ENCODE results near the gene PHF21B. TPM values are rescaled to one million over a fixed set of nuclear protein-coding genes. Genes with fewer than 3 reads are reported as not detected.

PHF21B gene
- total RNA-seq, 1 donor from 2014 or later: 0.07 TPM

DNA sequence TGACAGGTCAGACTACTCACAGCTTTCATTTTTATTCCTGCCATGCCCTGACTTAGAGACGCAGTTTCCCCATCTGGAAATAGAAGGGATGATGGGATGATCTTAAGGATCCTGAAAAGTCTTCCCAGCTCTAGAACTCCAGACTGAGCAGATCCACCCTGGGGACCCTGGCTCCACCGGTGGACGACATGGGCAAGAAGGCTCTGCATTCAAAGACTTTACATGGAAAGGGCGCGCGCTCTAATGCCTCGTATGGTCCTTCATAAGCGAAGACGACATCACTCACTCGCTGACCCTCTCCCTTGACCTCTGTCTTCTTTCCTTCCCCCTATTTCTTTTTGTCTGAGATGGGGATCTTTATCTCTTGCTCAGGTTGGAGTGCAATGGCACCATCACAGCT lies 24.4 kb upstream of the PHF21B start:
- intact Hi-C loops (cut with micrococcal nuclease): no loop called here
- H3K4me1 Mint-ChIP-seq: no peaks in the 10 kb centered on the region
- no peaks in the 10 kb centered on the region for H3K27me3 Mint-ChIP-seq
- no peak overlapping the region for H3K27ac Mint-ChIP-seq
- H3K36me3 Mint-ChIP-seq (ENCODE audit: low read depth): no peaks in the 10 kb centered on the region
- H3K4me3 Mint-ChIP-seq: no peak overlapping the region
- DNase-seq: no peak
- H3K9me3 Mint-ChIP-seq: peaks cover 9% of the 10 kb centered on the region

DNA sequence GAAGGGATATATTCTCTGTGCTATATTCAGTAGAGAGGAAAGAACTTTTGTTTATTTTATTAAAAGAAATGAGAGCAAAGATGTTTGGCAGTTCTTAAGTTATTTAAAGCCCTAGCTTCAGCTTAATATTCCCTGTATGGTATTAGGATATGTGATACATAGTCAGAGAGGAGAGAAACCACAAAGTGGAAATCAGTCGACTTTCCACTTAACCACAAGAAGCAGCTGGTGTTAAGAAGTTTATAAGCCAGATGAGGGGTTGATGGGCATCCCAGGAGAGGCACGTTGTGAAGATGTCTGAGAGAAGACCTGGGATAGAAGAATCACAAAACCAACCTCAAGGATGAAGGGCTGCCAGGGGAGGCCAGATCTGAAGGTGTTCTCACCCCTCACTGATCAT lies 23.3 kb upstream of the PHF21B start:
- Mint-ChIP-seq H3K9me3 (peaks cover 9% of the 10 kb centered on the region), H3K4me3 (no peak overlapping the region), H3K27me3 (no peaks in the 10 kb centered on the region), H3K36me3 (ENCODE audit: low read depth) (no peaks in the 10 kb centered on the region), H3K27ac (no peak overlapping the region), H3K4me1 (no peaks in the 10 kb centered on the region)
- intact Hi-C loops (cut with micrococcal nuclease): no loop called here
- no peak for DNase-seq

DNA sequence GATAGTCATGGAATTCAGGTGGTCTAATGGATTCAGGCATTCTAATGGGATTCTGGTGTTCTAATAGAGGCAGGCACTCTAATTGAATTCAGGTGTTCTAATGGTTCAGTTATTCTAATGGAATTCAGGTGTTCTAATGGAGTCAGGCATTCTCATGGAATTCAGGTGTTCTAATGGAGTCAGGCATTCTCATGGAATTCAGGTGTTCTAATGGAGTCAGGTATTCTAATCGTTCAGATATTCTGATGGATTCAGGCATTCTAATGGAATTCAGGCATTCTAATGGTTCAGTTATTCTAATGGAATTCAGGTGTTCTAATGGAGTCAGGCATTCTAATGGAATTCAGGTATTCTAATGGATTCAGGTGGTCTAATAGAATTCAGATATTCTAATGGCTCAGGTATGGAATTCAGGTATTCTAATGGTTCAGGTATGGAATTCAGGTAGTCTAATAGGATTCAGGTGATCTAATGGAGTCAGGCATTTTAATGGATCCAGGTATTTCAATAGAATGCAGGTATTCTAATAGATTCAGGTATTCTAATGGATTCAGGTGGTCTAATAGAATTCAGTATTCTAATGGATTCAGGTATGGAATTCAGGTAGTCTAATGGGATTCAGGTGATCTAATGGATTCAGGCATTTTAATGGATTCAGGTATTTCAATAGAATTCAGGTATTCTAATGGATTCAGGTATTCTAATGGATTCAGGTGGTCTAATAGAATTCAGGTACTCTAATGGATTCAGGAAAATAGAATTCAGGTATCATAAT lies 22.0 kb upstream of the PHF21B start:
- H3K9me3 Mint-ChIP-seq: no peaks in the 10 kb centered on the region
- H3K4me3 Mint-ChIP-seq: no peak overlapping the region
- intact Hi-C loops (cut with micrococcal nuclease): no loop called here
- H3K27ac Mint-ChIP-seq: no peak overlapping the region
- no peak for DNase-seq
- no peaks in the 10 kb centered on the region for H3K36me3 Mint-ChIP-seq (ENCODE audit: low read depth)
- no peaks in the 10 kb centered on the region for H3K4me1 Mint-ChIP-seq
- H3K27me3 Mint-ChIP-seq: no peaks in the 10 kb centered on the region

DNA sequence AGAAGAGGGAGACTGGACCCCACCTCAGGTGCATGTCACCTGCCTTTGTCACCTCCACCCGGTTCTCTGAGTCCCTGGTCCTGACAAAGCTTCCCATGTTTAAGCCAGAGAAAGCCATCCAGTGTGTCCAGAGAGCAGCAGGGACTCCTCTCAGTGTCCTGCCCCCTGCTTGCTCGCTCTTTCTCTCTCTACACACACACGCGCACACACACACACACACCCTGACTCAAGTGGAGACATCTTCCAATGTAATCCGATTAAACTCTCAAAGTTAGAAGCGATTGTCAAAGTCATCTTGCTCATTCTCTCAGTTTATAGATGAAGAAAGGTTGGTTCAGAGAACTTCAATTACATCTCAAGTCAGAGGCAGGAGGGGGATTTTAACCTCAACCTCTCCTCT lies 19.7 kb upstream of the PHF21B start:
- no peak for DNase-seq
- H3K27me3 Mint-ChIP-seq: peaks cover 2% of the 10 kb centered on the region
- H3K4me3 Mint-ChIP-seq: no peak overlapping the region
- no peaks in the 10 kb centered on the region for H3K4me1 Mint-ChIP-seq
- intact Hi-C loops (cut with micrococcal nuclease): no loop called here
- no peaks in the 10 kb centered on the region for H3K36me3 Mint-ChIP-seq (ENCODE audit: low read depth)
- no peak overlapping the region for H3K27ac Mint-ChIP-seq
- H3K9me3 Mint-ChIP-seq: no peaks in the 10 kb centered on the region

DNA sequence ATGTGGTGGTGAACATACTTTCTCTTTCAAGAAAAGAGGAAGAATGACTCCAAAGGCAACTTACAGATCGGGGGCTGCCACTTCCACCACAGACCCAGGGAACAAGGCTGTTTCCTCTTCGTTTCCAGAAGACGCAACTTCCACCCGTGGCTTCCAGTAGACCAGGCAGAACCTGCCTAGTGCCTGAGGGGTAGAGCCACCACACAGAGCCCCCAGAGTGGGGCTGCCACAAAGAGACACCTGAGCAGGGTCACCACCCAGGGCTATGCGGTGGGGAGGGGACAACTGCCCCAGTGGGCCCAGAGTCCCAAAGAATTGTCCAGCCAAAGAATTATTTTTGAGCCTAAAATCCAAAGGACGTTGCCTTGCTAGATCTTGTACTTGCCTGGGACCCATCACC lies 16.7 kb upstream of the PHF21B start:
- no peak overlapping the region for H3K27ac Mint-ChIP-seq
- H3K36me3 Mint-ChIP-seq (ENCODE audit: low read depth): no peaks in the 10 kb centered on the region
- no peak for DNase-seq
- H3K4me1 Mint-ChIP-seq: no peaks in the 10 kb centered on the region
- intact Hi-C loops (cut with micrococcal nuclease): no loop called here
- no peaks in the 10 kb centered on the region for H3K9me3 Mint-ChIP-seq
- no peak overlapping the region for H3K4me3 Mint-ChIP-seq
- H3K27me3 Mint-ChIP-seq: peaks cover 16% of the 10 kb centered on the region

DNA sequence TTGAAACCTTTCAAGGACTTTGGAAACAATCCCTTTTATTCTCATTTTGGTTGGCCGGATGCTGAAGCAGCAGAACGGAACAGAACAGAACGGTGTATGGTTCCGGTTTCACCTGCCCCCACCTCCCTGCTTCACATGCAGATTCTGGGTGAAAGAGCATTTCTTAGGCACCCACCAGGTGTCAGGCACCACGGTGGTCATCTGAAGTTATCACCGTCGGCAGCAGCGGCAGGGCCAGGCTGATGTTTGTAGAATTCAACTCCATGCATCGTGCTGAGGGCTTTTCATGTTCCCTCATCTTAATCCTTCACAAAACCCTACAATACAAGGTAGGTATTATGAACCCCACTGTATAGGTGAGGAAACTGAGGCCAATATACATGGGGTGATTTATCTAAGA lies 13.6 kb upstream of the PHF21B start:
- intact Hi-C loops (cut with micrococcal nuclease): no loop called here

DNA sequence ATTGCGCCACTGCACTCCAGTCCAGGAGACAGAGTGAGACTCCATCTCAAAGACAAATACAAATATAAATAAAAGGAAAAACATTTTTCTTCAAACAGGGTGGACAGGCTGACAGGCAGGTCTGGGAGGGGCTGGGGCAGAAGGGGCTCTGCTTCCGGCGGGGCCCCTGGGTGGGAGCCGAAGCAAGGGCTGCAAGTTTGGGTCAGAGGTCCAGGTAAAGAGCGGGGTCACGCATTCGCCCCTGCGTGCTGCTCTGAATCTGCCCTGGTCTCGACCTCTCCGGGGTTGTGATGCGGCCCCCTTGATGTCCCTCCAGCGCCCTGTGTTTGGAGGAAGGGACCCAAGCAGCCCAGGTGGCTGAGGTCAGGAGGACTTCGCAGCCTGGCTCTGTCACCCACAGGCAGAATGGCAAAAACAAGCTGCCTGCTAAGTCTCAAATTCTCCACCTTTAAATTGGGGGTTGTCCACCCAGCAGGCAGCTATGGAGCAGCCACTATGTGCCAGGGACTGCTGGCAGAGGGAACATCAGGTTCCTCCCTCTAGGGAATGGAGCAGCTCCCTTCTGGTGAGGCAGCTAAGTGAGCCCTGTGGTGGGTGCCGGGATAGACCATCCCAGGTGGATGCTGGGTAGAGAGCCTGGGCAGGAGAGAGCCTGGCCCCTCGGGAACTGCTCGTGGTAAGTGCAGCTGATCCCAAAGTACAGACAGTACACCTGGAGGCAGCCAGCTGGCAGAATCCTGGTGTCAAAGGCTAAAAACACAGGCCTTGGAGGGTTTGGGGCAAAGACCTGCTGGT lies 10.3 kb upstream of the PHF21B start:
- intact Hi-C loops (cut with micrococcal nuclease): no loop called here
- DNase-seq: no peak
- no peak overlapping the region for H3K27ac Mint-ChIP-seq
- H3K36me3 Mint-ChIP-seq (ENCODE audit: low read depth): no peaks in the 10 kb centered on the region
- no peak overlapping the region for H3K4me3 Mint-ChIP-seq
- no peaks in the 10 kb centered on the region for H3K4me1 Mint-ChIP-seq
- peaks cover 17% of the 10 kb centered on the region for H3K27me3 Mint-ChIP-seq
- H3K9me3 Mint-ChIP-seq: no peaks in the 10 kb centered on the region

More for the DNA sequence above, 13.6 kb upstream of the PHF21B start:
- Mint-ChIP-seq H3K9me3 (no peaks in the 10 kb centered on the region), H3K4me3 (no peak overlapping the region), H3K4me1 (no peaks in the 10 kb centered on the region), H3K27ac (no peak overlapping the region), H3K27me3 (peaks cover 16% of the 10 kb centered on the region), H3K36me3 (ENCODE audit: low read depth) (no peaks in the 10 kb centered on the region)
- DNase-seq: no peak

DNA sequence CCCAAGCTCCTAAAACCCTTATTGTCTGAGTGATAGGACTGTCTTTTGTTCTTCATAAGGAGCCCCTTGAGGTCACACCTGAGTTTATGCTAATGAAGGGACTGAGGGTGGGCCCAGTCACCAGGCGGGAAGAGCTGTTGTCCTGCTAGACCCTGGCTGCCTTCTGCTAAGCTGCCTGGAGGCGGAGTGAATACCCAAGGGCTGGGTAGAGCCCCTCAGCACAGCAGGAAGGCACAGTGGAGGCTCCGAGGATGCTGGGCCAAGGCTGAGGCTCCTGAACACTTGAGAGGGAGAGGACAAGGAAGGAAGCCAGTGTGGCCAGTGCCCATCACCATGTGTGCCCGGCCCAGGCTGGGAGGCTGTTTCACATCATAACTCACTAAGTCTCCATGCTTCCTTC lies 4.8 kb upstream of the PHF21B start:
- H3K36me3 Mint-ChIP-seq (ENCODE audit: low read depth): peaks cover 2% of the 10 kb centered on the region
- peaks cover 6% of the 10 kb centered on the region for H3K4me1 Mint-ChIP-seq
- DNase-seq: no peak
- H3K4me3 Mint-ChIP-seq: no peak overlapping the region
- H3K9me3 Mint-ChIP-seq: no peaks in the 10 kb centered on the region
- peaks cover 38% of the 10 kb centered on the region for H3K27me3 Mint-ChIP-seq
- no peak overlapping the region for H3K27ac Mint-ChIP-seq
- intact Hi-C loops (cut with micrococcal nuclease): no loop called here

DNA sequence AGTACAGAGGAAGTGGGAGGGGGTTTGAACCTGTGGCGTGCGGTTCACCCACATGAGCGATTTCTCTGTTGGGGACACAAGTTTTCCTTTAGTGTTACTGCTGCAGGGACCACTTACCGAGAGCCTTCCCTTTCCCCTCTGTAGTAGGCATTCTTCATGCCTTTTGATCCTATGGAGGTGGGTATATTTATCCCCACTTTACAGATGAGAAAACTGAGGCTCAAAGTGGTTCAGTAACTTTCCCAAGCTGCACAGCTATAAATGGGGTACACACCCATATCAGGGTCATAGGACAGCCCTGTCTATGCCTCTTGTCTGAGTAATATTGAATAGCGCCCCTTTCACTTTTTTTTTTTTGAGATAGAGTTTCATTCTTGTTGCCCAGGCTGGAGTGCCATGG lies 3.3 kb upstream of the PHF21B start:
- Mint-ChIP-seq H3K9me3 (no peaks in the 10 kb centered on the region), H3K4me1 (peaks cover 6% of the 10 kb centered on the region), H3K4me3 (no peak overlapping the region), H3K27ac (no peak overlapping the region), H3K36me3 (ENCODE audit: low read depth) (peaks cover 2% of the 10 kb centered on the region), H3K27me3 (peaks cover 38% of the 10 kb centered on the region)
- DNase-seq: no peak
- intact Hi-C loops (cut with micrococcal nuclease): no loop called here

DNA sequence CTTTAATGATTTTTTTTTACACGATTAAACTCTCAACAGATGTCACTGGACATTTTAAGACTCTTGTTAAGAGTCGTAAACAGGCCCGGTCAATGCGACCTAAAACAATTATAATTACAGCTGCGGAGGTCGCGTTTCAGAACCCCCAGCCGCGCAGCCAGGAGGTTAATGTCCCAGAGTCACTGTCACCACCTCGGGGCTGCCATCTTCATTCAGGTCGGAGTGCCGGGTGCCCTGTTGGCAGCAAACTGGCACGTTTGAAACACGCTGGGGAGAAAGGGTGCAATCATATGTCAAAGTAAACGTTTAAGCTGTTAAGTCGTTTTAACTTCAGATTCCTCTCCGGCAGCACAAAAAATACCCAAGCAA lies 711 bp upstream of the PHF21B start:
- Mint-ChIP-seq H3K27ac (peak overlapping the region; percentile 42), H3K4me1 (peaks cover 6% of the 10 kb centered on the region), H3K27me3 (peaks cover 50% of the 10 kb centered on the region), H3K36me3 (ENCODE audit: low read depth) (peaks cover 2% of the 10 kb centered on the region), H3K9me3 (no peaks in the 10 kb centered on the region), H3K4me3 (peak overlapping the region; percentile 84)
- DNase-seq: no peak
- intact Hi-C loops (cut with micrococcal nuclease): no loop called here

DNA sequence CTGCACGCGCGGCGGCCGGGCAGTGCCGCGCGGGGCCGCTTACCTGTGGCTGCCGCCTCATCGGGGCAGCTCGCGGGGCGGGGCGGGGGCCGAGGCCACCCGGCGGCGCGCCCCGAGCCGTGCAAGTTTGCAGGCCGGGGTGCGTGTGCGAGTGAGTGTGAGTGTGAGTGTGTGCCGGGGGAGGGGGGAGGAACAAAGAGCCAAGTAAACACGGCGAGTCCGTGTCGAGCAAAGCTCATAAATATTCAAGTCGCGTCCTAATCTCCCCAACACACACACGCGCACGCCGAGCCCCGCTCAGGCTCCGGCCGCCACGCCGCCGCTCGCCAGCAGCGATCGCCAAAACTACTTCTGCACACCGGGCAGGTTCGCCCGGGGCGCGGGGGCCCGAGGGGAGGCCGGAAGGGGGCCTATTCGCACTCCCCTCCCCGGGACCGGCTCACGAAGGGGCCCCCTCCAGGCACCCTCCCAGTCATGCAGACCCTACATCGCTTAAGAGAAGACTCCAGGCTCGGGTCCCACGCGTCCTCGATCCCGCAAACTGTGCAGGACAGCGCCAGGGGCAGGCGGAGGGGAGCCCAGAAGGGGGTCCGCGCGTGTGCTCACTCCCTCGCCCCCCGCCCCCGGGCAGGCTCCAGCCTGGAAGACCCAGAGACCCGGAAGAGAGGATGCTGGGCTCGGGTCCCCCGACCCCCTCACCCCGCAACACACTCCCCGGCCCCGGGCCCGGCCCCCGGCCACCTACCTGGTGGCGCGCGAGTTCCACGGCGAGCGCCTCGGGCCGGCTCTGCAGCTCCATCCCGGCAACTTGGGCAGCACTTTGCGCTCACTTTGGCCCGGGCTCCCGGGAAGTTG lies 827 bp downstream of the PHF21B start:
- no peaks in the 10 kb centered on the region for H3K9me3 Mint-ChIP-seq
- H3K27ac Mint-ChIP-seq: no peak overlapping the region
- intact Hi-C loops (cut with micrococcal nuclease): no loop called here
- peak; percentile 59 for DNase-seq
- H3K4me3 Mint-ChIP-seq: no peak overlapping the region
- H3K27me3 Mint-ChIP-seq: peaks cover 56% of the 10 kb centered on the region
- peaks cover 6% of the 10 kb centered on the region for H3K4me1 Mint-ChIP-seq
- H3K36me3 Mint-ChIP-seq (ENCODE audit: low read depth): peaks cover 2% of the 10 kb centered on the region

DNA sequence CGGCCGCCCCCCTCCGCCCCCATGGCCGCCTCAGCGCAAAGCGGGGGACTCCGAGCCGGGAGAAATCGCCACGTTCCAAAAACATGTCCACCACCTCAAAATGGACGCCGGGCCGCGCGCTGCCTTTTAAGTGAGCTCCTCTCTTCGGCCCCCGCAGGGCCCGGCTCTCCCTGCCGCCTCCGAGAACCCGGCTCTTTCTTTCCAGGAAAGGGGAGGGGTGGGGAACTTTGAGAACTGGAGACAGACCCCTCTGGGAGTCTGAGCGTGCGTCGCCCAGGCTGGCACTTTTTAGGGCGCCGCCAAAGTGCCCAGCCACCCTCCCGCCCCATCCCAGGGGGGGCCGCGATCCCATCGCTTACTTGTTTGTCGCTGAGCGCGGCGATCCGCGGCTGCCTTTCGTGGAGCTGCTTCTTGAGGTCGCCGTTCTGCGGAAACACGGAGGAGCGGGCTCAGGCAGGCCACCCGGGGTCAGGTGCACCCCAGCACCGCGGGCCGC lies 1.6 kb downstream of the PHF21B start:
- Mint-ChIP-seq H3K4me1 (peaks cover 6% of the 10 kb centered on the region), H3K36me3 (ENCODE audit: low read depth) (peaks cover 2% of the 10 kb centered on the region), H3K9me3 (no peaks in the 10 kb centered on the region), H3K4me3 (no peak overlapping the region), H3K27ac (no peak overlapping the region), H3K27me3 (peaks cover 58% of the 10 kb centered on the region)
- intact Hi-C loops (cut with micrococcal nuclease): no loop called here
- peak; percentile 58 for DNase-seq

DNA sequence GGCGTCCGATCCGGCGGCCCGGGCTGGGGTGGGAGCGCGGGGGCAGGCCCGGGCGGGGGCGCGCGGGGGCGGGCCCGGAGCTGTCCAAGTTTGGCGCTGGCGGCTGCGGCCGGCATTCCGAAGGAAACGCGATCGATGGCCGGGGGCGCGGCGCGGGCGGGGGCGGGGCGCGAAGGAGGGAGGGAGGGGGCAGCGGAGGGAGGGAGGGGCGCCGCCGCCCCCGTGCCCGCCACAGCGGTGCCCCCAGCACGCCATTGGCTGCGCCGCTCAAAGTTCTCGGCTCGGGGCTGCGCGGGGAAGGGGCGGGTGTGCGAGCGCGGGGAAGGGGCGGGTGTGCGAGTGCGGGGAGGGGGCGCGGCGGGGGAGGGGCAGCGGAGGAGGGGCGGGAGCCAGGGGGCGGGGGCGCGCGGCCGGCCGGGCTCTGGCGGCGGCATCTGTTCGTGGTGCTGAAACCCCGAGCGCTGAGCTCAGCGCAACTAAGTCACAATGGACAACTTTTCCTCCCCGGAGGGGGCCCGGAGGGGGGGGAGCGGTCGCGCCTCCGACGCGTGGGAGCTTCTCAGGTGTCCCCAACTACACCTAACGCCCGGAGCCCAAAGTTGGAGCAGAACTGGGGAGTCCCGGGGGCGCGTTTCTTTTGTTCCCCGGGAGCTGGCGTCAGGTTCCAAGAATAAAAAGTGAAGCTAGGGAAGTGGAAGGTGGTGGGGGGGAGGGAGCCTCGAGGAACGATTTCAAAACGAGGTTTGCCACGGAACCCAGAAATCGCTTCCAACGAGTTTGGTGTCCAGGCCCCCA lies 2.2 kb downstream of the PHF21B start:
- Mint-ChIP-seq H3K4me3 (no peak overlapping the region), H3K36me3 (ENCODE audit: low read depth) (peaks cover 2% of the 10 kb centered on the region)
- DNase-seq: no peak

More for the DNA sequence above, 2.2 kb downstream of the PHF21B start:
- intact Hi-C loops (cut with micrococcal nuclease): no loop called here
- Mint-ChIP-seq H3K27me3 (peaks cover 54% of the 10 kb centered on the region), H3K4me1 (peaks cover 6% of the 10 kb centered on the region), H3K27ac (no peak overlapping the region), H3K9me3 (no peaks in the 10 kb centered on the region)

All from activated CD4-positive, alpha-beta T cell treated with anti-CD3 and anti-CD28 coated beads, Interleukin-2, amount 10 ng/mL, durations not matched to agents 24 days and 14 days (primary cell).